HFF-Myc (cell line): ENCODE results near the gene TBC1D5.
"Not testable (repeated sequence)": the region's sequence is repeated elsewhere in the genome, so short reads cannot be mapped to it uniquely, and the experiment has no call there.

ENCODE experiments used
- DNase-seq: peaks from one replicate; pipeline ENCODE4 v3.0.0-alpha.2; 2011; ENCODE audit warnings: low read depth; ENCODE audit errors: extremely low read depth
- H3K4me3 ChIP-seq: replicated peaks from 2 replicates; pipeline ENCODE4 v1.5.1; 2011; ENCODE audit warnings: low read depth, mild to moderate bottlenecking, control low read depth, low read length
- TF ChIP-seq, protein P1 (sequence below): IDR thresholded peaks from 2 replicates; pipeline ENCODE4 v1.5.1; 2012; ENCODE audit warnings: mild to moderate bottlenecking, low read depth, low read length, control low read depth; ENCODE audit errors: missing control alignments

The TBC1D5 gene

DNA sequence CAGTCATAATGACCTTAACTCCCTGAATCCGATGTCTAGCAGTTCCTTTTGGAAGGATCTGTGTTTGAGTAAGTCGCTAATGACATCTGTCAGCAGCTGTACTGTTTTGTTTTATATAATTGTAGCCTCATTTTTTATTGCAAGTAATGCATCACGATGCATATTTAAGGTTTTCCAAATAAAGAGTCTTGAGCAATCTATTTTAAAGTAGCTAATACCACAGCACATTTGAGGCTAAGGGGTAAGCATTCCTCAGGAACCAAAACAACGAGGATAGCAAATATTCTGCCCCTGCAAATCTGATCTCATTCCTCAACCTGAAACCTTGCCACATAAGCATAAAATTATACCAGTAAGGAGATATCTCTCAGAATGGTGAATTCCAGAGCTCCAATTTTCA is 98.7 kb downstream of the TBC1D5 start:
- TF ChIP-seq, protein P1, sequence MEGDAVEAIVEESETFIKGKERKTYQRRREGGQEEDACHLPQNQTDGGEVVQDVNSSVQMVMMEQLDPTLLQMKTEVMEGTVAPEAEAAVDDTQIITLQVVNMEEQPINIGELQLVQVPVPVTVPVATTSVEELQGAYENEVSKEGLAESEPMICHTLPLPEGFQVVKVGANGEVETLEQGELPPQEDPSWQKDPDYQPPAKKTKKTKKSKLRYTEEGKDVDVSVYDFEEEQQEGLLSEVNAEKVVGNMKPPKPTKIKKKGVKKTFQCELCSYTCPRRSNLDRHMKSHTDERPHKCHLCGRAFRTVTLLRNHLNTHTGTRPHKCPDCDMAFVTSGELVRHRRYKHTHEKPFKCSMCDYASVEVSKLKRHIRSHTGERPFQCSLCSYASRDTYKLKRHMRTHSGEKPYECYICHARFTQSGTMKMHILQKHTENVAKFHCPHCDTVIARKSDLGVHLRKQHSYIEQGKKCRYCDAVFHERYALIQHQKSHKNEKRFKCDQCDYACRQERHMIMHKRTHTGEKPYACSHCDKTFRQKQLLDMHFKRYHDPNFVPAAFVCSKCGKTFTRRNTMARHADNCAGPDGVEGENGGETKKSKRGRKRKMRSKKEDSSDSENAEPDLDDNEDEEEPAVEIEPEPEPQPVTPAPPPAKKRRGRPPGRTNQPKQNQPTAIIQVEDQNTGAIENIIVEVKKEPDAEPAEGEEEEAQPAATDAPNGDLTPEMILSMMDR: no peak
- H3K4me3 ChIP-seq: no peak overlapping the region
- DNase-seq: no peak

DNA sequence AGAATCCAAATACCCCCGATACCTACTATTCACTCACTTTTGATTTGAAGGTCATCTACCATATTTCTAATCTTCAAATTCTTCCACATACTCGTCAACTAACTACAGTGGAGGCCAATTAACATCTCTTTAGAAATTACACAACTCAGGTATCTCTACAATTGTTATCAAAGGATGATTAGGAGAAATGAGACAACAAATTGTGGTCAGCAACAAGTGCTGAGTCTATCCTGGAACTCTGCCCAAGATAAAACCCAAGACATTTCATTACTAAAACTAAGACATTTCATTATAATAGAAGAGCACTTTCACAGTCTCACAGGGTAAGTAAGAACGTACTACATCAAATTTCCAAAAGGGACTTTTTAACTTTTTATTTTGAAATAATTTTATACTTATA is 100.0 kb downstream of the TBC1D5 start:
- no peak for DNase-seq
- no peak overlapping the region for H3K4me3 ChIP-seq
- TF ChIP-seq, protein P1: no peak

DNA sequence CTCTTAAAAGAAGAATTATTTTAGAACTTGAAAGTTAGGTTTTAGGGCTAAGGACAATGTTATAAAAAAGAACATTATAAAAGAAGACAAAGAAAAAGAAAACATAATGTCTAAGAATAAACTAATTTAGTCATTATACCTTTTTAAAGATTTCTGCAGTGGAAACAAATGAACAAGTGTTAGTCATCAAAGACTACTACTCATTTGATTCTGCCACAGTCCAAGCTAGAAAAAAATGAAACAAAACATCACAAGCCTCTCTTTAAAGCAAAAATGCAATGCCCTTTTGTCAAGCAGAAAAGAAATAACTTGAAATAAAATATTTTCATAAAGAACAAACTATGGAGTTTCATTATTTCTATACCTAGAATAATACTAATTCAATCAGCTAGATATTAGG is 102.0 kb downstream of the TBC1D5 start:
- H3K4me3 ChIP-seq: no peak overlapping the region
- no peak for DNase-seq
- TF ChIP-seq, protein P1: no peak

DNA sequence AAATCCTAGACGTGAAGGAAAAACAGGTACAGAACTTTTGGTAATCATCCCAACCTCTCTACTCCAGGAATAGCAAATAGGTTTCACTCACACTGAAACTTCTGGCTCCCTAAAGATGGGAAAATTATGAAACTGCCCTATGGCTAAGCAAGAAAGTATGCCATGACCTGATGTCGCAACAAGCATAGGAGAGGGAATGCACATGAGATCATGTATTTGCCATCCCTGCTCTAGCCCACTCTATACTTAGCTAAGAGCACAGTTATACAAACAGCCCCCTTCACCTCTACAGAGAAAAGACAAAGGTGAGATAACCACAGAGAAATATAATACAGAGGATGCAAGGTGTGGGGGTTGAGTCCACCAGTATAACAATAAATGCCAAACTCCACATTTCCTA is 102.7 kb downstream of the TBC1D5 start:
- DNase-seq: peak; percentile 31

DNA sequence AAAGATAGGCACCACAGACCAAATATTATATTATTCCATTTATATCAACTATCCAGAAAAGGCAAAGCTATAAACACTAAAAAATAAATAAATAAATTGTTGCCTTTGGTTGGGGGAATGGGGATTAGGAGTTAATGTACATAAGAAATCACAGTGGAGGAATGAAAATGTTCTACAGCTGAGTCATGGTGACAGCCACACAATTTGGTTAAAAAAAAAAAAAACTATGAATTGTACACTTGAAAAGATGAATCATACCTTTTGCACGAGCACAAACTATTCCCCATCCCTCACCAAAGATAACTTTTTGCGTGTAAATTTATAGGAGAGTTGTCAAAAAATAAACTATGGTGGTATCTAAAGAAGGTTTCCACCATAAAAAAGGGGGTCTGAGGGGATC is 103.2 kb downstream of the TBC1D5 start:
- no peak overlapping the region for H3K4me3 ChIP-seq
- TF ChIP-seq, protein P1: no peak
- DNase-seq: no peak

More for the DNA sequence above, 102.7 kb downstream of the TBC1D5 start:
- H3K4me3 ChIP-seq: no peak overlapping the region
- TF ChIP-seq, protein P1: no peak

DNA sequence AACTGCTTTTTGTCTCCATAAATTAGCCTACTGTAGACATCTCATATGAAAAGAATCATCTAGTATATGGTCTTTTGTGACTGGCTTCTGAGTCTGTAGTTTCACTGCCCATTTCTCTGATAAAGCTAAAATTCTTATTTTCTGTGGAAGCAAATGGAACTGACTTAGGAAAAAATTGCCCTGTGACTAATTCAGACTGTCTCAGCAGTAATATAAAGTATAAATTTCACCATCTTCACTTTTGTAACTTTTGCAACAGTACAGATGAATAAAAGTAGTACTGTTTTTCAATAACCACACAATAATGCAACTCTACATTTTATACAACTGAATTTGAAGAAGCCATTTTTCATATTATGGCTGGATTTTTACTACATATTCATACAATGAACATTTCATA is 104.1 kb downstream of the TBC1D5 start:
- no peak for DNase-seq
- TF ChIP-seq, protein P1: no peak
- no peak overlapping the region for H3K4me3 ChIP-seq

DNA sequence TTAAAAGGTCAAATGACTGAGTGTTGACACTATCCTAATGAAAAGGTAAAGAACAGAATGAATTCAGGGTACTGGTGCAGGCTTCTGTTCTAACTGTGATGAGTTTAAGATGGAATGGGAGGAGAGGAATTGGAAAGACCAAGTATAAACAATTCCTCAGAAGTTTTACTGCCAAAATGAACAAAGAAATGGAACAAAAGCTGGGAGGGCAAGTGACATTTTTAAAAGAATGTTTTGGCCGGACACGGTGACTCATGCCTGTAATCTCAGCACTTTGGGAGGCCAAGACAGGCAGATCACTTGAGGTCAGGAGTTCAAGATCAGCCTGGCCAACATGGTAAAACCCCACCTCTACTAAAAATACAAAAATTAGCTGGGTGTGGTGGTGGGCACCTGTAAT is 106.8 kb downstream of the TBC1D5 start:
- H3K4me3 ChIP-seq: not testable (repeated sequence)
- peak; percentile 20 for DNase-seq
